GM11168 (cell line): ENCODE data around the gene MNT.
"Not testable (repeated sequence)": the region's sequence is repeated elsewhere in the genome, so short reads cannot be mapped to it uniquely, and the experiment has no call there.

Source experiments
- in situ Hi-C: fragments of 300-500 bp; cut with MboI; formaldehyde crosslinking; loops from one replicate; pipeline ENCODE4 v1.12.0; 2022; ENCODE audit warnings: low sequenced_read_pairs; ENCODE audit not compliant: unreplicated experiment

Gene MNT, protein sequence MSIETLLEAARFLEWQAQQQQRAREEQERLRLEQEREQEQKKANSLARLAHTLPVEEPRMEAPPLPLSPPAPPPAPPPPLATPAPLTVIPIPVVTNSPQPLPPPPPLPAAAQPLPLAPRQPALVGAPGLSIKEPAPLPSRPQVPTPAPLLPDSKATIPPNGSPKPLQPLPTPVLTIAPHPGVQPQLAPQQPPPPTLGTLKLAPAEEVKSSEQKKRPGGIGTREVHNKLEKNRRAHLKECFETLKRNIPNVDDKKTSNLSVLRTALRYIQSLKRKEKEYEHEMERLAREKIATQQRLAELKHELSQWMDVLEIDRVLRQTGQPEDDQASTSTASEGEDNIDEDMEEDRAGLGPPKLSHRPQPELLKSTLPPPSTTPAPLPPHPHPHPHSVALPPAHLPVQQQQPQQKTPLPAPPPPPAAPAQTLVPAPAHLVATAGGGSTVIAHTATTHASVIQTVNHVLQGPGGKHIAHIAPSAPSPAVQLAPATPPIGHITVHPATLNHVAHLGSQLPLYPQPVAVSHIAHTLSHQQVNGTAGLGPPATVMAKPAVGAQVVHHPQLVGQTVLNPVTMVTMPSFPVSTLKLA

DNA sequence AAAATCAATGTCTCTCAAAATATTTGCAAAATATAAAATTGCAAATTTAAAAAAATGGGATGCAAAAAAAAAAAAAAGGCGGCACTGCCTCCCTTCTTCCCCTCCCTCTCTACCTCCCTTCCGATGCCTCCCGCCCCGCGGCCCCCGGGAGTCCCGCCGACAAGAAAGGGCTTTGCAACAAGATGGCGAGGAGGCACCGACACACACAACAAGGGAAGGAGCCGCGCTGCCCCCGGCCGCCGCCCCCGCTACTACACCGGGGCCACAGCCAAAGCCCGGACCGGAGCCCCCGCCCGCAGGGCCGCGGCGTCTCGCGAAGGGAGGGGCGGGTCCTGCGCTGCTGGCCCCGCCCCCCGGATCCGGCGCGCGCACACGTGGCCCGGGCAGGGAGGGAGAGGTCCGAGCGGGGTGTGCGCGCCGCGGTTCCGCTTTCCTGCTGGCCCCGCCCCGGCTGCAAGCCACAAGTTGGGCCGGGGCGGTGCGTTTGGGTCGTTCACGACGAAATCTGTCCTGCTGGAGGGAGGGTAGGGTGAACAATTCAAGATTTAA lies at the start of gene MNT:
TSS of gene MNT (minus strand) at position 184 of the 549 bp plus-strand sequence. CDS start 348 bp downstream, outside the sequence.
- in situ Hi-C loops = no loop called here

DNA sequence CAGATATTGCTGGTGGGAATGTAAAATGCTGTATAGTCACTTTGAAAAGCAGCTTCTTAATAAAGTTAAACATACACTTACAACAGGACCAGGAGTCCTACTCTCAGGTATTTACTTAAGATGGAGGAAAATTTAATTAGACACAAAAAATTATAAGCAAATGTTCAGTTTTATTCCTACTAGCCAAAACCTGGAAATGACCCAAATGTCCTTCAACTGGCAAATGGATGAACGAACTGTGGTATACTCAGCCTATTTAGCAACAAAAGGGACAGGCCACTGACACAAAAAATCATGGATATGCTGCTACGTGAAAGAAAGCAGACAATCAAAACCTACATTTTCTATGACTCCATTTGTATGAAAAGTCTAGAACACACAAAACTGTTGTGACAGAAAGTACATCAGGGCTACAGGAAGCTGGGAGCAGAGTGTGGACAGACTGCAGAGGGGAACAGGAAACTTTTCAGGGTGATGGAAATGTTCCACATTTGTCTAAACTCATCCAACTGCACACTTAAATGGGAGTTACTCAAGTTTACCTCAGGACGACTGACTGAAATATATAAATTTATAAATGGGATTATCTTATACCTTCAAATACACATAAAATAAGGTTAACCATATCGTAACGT lies 49.3 kb upstream of the MNT start:
- in situ Hi-C loops = no loop called here

DNA sequence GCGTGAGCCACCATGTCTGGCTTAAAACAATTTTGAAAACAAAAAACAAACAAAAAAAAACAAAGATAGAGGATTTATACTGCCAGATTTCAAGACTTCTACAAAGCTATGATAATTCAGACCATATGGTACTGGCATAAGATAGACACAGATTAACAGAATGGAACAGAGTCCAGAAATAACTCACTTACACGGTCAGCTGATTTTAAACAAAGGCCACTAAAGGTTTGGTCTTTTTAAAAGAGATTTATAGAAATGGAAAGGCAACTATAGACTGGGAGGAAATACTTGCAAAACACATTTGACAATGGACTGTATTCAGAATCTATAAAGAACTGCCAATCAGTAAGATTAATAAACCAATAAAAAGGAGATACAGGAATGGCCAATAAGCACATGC lies 48.6 kb upstream of the MNT start:
- in situ Hi-C loops = no loop called here

DNA sequence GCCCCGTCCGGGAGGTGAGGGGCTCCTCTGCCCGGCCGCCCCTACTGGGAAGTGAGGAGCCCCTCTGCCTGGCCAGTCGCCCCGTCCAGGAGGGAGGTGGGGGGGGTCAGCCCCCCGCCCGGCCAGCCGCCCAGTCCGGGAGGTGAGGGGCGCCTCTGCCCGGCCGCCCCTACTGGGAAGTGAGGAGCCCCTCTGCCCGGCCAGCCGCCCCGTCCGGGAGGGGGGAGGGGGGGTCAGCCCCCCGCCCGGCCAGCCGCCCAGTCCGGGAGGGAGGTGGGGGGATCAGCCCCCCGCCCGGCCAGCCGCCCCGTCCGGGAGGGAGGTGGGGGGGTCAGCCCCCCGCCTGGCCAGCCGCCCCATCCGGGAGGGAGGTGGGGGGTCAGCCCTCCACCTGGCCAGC lies 46.6 kb upstream of the MNT start:
- in situ Hi-C loops = not testable (repeated sequence)

DNA sequence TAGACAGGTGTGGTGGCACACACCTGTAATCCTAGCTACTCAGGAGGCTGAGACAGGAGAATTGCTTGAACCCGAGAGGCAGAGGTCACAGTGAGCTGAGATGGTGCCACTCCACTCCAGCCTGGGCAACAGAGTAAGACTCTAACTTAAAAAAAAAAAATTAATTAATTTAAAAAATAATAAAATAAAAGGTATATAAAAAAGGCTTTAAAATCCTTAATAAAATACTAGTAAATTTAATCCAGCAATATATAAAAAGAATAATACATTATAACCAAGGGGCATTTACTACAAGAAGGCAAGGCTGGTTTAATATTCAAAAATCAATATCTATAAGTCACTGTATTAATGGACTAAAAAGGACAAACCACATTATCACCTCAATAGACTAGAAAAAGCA lies 44.8 kb upstream of the MNT start:
- in situ Hi-C loops = no loop called here

DNA sequence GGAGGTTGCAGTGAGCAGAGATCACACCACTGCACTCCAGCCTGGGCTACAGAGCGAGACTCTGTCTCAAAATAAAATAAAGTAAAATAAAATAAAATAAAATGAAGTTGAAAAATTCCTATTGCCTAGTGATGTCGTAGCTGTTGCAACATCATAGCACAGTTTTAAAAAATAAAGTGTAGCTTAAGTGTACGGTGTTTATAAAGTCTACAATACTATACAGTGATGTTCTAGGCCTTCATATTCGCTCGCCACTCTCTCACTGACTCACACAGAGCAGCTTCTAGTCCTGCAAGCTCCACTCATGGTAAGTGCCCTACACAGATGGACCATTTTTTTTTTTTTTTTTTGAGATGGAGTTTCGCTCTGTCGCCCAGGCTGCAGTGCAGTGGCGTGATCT lies 43.5 kb upstream of the MNT start:
- in situ Hi-C loops = no loop called here

DNA sequence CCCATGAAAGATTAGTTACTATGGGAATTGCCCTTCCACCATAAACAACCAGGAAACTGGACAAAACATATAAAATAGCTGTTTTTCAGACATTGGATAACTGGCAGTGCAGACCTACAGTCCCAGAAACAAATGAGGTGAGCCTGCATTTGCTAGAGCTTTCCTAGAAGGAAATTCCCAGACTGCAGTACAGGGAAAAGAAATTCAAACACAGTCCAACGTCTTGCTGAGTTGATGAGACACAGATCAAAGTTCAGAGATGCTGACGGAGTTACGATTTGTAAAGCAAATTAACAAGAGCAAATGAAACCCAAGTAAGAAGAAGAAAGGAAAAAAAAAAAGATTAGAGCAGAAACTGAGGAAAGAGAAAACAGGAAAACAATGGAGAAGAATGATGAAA lies 41.3 kb upstream of the MNT start:
- in situ Hi-C loops = no loop called here

DNA sequence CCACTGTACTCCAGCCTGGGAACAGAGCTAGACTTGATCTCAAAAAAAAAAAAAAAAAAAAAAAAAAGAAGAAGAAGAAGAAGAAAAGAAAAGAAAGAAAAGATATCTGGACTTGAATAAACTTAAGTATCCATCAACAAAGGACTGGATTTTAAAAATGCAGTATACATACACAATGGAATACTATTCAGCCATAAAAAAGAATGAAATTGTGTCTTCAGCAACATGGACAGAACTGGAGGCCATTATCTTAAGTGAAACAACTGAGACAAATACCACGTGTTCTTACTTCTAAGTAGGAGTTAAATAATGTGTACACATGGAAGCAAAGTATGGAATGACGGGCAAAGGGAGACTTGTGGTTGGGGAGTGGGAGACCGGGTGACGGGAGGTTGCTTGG lies 40.1 kb upstream of the MNT start:
- in situ Hi-C loops = no loop called here

DNA sequence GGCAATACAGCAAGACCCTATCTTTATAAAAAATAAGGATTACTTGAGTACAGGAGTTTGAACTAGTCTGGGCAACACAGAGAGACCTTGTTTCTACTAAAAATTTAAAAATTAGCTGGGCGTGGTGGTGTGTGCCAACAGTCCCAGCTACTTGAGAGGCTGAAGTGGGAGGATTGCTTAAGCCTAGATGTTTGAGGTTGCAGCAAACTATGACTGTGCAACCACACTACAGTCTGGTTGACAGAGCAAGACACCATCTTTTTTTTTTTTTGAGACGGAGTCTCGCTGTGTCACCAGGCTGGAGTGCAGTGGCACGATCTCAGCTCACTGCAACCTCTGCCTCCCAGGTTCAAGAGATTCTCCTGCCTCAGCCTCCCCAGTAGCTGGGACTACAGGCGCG lies 39.1 kb upstream of the MNT start:
- in situ Hi-C loops = not testable (repeated sequence)

DNA sequence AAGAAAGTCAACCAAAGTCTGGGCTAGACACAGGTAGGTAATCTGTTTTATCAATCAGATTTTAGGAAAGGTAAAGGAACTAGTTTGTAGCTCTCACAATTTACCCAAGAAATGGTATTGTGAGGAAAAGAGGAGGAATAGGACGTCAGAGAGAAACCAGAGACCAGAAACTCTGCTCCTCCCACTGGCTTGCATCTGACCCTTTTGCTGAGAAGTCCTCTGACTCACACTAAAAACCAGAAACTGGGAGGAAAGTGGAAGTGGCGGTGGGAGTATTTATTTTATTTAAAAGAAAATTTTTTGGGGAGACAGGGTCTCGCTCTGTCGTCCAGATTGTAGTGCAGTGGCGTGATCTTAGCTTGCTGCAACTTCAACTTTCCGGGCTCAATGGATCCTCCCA lies 38.0 kb upstream of the MNT start:
- in situ Hi-C loops = no loop called here

DNA sequence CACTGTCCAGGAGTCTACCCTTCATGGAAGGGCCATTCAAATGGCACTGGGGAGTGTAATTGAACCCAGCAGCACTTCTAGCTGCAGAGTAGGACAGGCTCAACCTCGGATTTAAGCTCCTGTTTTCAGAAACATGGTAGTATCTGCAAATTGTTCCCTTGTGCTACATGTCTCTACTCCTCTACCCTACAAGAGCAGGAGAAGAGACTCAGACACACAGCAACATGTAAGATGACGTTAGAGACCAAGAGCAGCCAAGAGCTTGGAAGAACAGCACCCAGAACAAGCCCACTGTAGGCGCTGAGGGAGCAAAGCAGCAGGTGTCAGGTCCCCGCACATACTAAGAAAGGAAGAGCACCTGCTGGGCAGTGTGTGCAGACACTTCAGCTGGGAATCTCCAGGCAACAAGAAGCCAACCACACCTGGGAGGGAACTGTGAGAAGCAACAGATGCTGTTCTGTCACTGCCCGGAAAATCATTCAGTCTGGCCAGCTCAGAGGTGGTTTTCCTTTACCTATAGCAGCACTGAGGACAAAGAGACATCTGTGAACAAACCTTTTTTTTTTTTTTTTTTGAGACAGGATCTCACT lies 35.6 kb upstream of the MNT start:
- in situ Hi-C loops = no loop called here

DNA sequence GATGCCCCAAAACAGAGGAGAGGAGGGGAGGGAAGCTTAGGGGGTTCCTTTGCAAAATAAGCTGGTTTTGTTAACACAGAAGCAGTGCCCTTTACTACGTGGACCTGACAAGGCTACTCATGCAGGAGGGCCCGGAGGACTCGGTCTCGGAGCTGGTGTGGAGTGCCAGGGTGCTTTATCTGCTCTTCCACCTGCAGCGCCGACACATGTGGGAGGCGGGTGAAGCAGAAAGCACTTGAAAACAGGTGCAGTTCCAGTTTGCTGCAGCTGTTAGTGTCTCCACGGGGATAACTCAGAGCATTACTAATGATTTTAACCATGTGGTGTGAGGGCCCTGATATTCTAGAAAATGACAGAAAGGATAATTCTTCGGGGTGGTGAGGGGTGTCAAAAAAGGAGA lies 35.0 kb upstream of the MNT start:
- in situ Hi-C loops = no loop called here

DNA sequence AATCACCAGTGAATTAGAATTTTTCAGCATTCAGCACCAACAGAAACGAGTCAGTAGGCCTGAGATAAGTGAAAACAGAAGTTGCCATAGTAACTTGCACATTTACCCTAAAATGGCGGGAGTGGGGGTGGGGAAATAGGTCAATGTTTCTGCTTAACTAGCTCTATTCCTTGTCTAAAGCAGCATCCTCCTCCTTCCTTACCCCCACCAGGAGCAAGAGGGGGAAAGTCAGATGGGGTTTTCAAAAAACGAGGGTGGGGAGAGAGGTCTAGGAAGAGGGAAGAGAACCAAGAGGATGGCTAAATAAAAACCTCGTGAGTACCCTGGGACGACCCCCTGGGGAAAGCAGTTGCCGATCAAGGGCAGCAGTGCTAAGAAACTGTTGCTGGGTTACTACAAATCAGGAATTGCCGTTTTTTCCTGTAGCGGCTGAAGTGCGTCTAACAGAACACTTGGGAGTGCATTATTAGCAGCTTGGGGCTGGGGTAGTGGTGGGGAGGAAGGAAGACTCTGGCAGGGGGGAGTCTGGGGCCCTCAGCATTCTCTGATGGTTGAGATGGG lies 34.4 kb upstream of the MNT start:
- in situ Hi-C loops = no loop called here

DNA sequence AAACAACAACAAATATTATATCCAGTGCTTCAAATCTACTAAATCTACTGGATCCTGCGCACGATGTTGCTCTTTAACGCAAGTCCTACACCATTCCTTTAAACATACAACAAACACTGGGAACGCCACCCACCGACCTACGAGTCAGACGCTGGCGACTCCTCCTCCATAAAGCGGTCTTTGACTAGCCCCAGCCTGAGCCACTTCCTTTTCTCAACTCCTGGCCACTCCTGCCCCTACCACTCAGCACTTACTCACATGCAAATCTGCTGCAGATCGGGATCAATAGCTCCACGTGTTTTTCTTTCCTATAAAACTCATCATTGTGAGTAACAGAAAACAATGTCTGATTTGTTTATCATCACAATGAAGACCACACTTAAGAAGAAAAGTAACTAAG lies 32.8 kb upstream of the MNT start:
- in situ Hi-C loops = no loop called here

DNA sequence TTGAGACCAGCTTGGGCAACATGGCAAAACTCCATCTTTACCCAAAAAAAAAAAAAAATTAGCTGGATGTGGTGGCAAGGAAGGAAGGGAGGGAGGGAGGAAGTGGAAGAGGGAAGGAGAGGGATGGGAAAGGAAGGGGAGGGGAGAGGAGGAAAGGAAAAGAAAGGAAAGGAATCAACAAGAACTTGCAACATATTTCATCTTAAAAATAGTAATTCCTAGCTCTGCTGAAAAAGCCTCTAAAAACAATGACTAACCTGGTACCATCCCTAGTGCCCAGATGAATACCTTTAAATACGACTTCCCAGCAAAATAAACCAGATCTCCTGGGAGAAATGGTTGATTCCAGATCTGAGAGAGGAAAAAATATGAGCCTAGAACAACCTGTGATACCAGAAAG lies 27.1 kb upstream of the MNT start:
- in situ Hi-C loops = no loop called here

DNA sequence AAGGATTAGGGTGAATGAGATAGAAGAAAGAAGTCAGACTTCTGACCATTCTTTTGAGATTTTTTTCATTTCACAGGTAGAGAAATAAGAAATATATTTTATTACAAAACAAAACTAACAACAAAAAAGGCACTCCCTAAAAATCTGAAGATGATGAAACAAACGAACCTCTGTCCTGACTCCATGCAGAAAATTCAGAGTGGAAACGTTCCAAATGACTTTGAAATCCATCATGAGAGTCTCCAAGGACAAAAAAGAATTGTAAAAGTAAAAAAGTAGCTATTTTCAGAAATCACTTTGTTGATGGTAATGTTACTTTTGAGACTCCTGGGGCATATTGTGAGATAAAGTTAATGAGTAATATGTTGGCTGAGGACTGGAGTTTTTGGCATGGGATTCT lies 26.4 kb upstream of the MNT start:
- in situ Hi-C loops = no loop called here

DNA sequence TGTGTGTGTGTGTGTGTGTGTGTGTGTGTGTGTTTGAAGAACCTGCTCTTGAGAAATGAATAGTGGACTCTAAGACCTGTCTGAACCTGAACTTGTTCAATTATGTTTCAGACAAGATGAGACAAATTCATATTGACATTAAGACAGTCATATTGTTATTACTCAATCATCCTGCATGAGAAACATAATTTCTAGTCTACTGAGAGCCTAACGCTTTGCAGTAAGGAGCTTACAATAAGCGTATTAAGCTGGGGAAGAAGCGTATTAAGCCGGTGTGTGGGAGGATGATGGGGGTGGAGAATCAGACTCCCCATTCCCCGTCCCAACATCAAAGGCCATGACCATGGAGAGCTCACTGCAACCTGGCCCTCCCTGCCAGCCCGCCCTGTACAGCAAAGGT lies 22.4 kb upstream of the MNT start:
- in situ Hi-C loops = no loop called here

DNA sequence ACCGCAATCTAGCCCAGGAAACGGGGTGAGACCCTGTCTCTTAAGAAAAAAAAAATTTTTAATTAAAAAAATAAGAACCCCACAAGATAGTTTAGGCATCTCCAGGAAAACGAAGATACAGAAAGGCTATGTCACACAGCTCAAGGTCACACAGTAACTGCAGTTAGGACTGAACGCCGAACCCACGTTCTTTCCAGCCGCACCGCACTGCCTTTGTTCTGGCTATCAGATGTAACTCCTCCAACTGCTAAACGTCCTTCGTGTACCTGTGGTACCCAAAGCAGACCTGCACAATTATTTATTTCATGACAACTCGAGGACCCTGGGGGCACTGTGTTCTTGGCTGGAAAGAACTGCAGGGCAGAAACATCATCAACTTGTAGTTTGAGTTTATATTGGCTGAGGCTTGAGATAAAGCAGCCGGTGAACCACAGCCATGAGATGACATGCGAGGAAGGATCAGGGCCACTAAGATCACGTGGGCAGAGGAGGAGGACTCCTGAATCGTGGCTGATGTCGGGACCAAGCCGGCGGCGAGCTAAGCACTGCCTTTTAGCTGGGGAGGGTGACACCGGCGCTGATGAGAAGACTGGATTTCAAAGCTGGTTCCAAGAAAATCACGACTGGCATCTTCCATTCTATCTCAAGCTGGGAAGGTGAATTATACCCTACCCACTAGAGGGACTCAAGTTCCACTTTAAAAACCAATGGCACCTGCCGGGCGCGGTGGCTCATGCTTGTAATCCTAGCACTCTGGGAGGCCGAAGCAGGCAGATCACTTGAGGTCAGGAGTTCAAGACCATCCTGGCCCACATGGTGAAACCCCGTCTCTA lies 20.7 kb upstream of the MNT start:
- in situ Hi-C loops = no loop called here

DNA sequence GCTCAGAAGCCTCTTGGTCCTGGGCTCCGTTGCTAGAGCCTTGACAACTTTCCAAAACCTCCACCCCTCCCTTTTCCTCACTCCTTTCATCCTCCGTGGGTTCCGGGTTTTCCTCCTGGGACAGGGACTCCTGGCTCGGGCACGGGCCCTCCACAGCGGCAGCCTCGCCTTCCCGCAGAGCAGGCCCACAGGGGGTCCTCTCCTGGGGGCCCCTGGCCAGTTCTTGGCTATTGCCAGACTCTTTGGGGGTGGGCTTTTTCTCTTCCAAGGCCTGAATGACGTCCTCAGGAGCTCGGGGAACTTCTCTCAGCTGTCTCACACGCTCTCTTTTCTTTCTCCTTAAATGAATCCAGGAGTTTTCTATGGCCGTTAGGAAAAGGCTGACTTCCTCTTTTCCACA lies 19.3 kb upstream of the MNT start:
- in situ Hi-C loops = no loop called here

DNA sequence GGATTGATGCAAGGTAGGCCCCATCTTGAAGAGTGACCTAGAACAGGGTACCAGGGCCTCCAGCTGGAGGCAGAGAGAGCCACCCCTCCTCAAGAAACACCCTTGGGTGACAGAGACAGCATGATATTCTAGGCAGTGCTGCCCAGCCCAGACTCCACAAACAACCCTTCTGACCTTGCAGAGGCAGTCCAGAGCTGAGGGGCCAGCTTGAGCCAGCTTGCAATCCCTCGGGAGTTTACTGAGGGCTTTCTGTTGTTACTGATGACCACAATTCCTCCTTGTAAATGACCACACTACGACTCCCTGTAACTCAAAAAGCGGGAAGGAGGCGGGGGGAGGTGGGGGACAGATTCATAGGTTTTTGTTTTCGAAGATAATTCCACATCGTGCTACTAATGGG lies 18.6 kb upstream of the MNT start:
- in situ Hi-C loops = no loop called here
